CD4-positive, alpha-beta T cell (primary cell): ENCODE results near the gene PLCD1. TPM values are rescaled to one million over a fixed set of nuclear protein-coding genes. Genes with fewer than 3 reads are reported as not detected.
"Not testable (repeated sequence)": the region's sequence is repeated elsewhere in the genome, so short reads cannot be mapped to it uniquely, and the experiment has no call there.

Experiments
- ATAC-seq: fragments of 200-7000 bp; cut with Tn5 transposase; one replicate; pipeline ENCODE4 v1.10.0; 2022; ENCODE audit warnings: mild to moderate bottlenecking; ENCODE audit not compliant: poor library complexity
- CTCF ChIA-PET: fragments of 350-600 bp; sonication (Branson Sonifier 250); formaldehyde crosslinking; loops from one replicate; lab custom pipeline; 2021; ENCODE audit warnings: antibody characterized with exemption, inconsistent platforms; lab: Charles Lee
- POLR2A ChIA-PET: fragments of 350-600 bp; sonication (Branson Sonifier 250); formaldehyde crosslinking; loops from one replicate; lab custom pipeline; 2021; ENCODE audit warnings: antibody characterized with exemption, inconsistent platforms; lab: Charles Lee
- DNase-seq, 14 experiments: peaks; one replicate each; pipeline ENCODE4 v3.0.0-alpha.2; 2013 to 2020; ENCODE audit warnings: mixed read lengths in 2 of 14
- H3K27ac ChIP-seq, 2 donors: one replicate each; pipeline versions ENCODE4 v1.5.1 to v1.7.0; 2013; ENCODE audit warnings: low read length in 2 of 2, low read depth in 1 of 2, mild to moderate bottlenecking in 1 of 2
- H3K27me3 ChIP-seq, 2 experiments: 1 replicate in 1 of 2; 2 replicates in 1 of 2; pipeline versions ENCODE4 v1.6.1 to v1.7.0; 2013; ENCODE audit warnings: low read length in 2 of 2, control low read depth in 1 of 2, mild to moderate bottlenecking in 1 of 2, moderate library complexity in 1 of 2; ENCODE audit not compliant: insufficient read depth in 2 of 2, control insufficient read depth in 1 of 2
- H3K36me3 ChIP-seq: one replicate; pipeline ENCODE4 v1.6.1; 2013; ENCODE audit warnings: low read length, control low read depth; ENCODE audit not compliant: insufficient read depth
- H3K4me1 ChIP-seq: one replicate; pipeline ENCODE4 v1.6.1; 2013; ENCODE audit warnings: low read length, control low read depth; ENCODE audit not compliant: insufficient read depth
- H3K4me3 ChIP-seq: one replicate; pipeline ENCODE4 v1.5.1; 2013; ENCODE audit warnings: mild to moderate bottlenecking, low read length, moderate library complexity
- H3K9me3 ChIP-seq, 2 experiments: 1 replicate in 1 of 2; 2 replicates in 1 of 2; pipeline versions ENCODE4 v1.6.1 to v1.7.0; 2013; ENCODE audit warnings: low read length in 2 of 2, mild to moderate bottlenecking in 2 of 2, control low read depth in 1 of 2, moderate library complexity in 1 of 2; ENCODE audit not compliant: control insufficient read depth in 1 of 2, insufficient read depth in 1 of 2
- H3K27ac Mint-ChIP-seq: one replicate; pipeline ENCODE4 v1.8.0; 2020; ENCODE audit warnings: mixed read lengths
- H3K27me3 Mint-ChIP-seq: one replicate; pipeline ENCODE4 v1.8.0; 2021; ENCODE audit warnings: mixed read lengths
- H3K36me3 Mint-ChIP-seq: one replicate; pipeline ENCODE4 v1.8.0; 2021; ENCODE audit warnings: low read depth, mixed read lengths
- H3K4me1 Mint-ChIP-seq: one replicate; pipeline ENCODE4 v1.8.0; 2021; ENCODE audit warnings: low read depth, mixed read lengths
- H3K4me3 Mint-ChIP-seq: one replicate; pipeline ENCODE4 v1.8.0; 2020; ENCODE audit warnings: mild to moderate bottlenecking, mixed read lengths
- H3K9me3 Mint-ChIP-seq: one replicate; pipeline ENCODE4 v1.8.0; 2020; ENCODE audit warnings: mixed read lengths
- intact Hi-C, 2 experiments: fragments of 100-400 bp; cut with DNase I in 1 of 2; cut with micrococcal nuclease in 1 of 2; formaldehyde crosslinking; loops; one replicate each; pipeline versions ENCODE4 v1.15.1 to v1.9.0; 2023 to 2025; cut with DNase I, micrococcal nuclease
- total RNA-seq, 174 experiments: library from RNA in 2 of 174; stranded (reverse) in 2 of 174; gene quantifications; one replicate each; pipeline ENCODE4 v1.2.3 and lab custom pipeline; 2021 to 2026
- TF ChIP-seq, protein P1 (sequence below): fragments of 200-600 bp; IDR thresholded peaks from one replicate; pipeline ENCODE4 v1.8.0; 2022; ENCODE audit warnings: antibody characterized with exemption, mild to moderate bottlenecking

PLCD1 gene
- total RNA-seq, 2 experiments from 2014 or later = 67.0 to 69.8 TPM

DNA sequence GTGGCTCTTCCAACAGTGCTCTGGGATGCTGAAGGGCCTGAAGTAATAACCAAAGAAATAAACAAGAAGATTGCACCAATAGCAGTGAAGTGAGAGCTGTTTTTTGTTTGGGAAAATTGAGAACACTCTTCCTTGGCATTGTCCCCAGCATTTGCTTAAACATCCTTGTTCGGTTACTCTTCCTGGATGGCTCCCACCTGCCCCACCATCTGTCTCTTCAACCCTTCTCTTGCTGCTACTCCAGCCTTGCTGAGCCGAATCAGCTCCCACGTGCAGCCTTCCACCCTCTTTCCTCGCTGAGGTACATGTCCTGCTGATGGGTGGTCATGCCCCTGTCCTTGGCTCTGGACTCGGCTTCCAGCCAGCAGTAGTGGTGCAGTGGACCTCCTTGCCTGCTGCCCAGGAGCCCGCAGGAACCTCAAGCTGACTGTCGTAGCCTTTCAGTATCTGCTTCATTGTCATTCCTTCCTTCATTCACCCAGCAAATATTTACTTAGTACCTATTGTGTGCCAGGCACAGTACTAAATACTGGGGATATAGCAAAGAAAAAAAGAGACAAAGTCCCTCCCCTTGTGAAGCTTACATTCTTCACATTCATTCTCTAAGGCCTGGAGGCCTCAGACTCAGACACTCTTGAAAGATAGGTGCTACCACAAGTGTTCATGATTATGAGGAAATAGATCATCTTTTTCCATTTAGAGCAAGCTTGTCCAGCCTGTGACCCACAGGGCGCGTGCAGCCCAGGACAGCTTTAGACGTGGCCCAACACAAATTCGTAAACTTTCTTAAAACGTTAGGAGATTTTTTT, 56.0 kb downstream of the PLCD1 start:
- peaks cover 4% of the 10 kb centered on the region for H3K4me1 Mint-ChIP-seq
- ATAC-seq = no peak
- intact Hi-C loops = loop anchor here (1.0 to 10.0 kb wide), 6 partner anchors 29 to 681 kb away; partner anchors contain the start of gene XYLB (in 1 of the 2)
- Histone ChIP-seq H3K27me3 (no peaks in the 10 kb centered on the region), H3K4me1 (peaks cover 5% of the 10 kb centered on the region), H3K36me3 (no peaks in the 10 kb centered on the region), H3K9me3 (no peaks in the 10 kb centered on the region), H3K4me3 (no peak overlapping the region), H3K27ac (no peak overlapping the region)
- ChIA-PET POLR2A (interaction anchor here (1.7 kb wide), 1 partner anchor 164 kb away, joined by 3 read pairs; the partner anchor contains the start of gene ACAA1), CTCF (interaction anchor here (1.2 to 1.5 kb wide), 2 partner anchors 23 to 67 kb away, joined by 5 to 11 read pairs; partner anchors contain the start of gene DLEC1)
- no peaks in the 10 kb centered on the region for H3K27me3 Mint-ChIP-seq
- TF ChIP-seq, protein P1, sequence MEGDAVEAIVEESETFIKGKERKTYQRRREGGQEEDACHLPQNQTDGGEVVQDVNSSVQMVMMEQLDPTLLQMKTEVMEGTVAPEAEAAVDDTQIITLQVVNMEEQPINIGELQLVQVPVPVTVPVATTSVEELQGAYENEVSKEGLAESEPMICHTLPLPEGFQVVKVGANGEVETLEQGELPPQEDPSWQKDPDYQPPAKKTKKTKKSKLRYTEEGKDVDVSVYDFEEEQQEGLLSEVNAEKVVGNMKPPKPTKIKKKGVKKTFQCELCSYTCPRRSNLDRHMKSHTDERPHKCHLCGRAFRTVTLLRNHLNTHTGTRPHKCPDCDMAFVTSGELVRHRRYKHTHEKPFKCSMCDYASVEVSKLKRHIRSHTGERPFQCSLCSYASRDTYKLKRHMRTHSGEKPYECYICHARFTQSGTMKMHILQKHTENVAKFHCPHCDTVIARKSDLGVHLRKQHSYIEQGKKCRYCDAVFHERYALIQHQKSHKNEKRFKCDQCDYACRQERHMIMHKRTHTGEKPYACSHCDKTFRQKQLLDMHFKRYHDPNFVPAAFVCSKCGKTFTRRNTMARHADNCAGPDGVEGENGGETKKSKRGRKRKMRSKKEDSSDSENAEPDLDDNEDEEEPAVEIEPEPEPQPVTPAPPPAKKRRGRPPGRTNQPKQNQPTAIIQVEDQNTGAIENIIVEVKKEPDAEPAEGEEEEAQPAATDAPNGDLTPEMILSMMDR = no peak
- no peaks in the 10 kb centered on the region for H3K9me3 Mint-ChIP-seq
- no peak for DNase-seq
- no peak overlapping the region for H3K27ac Mint-ChIP-seq
- H3K4me3 Mint-ChIP-seq = no peak overlapping the region
- no peaks in the 10 kb centered on the region for H3K36me3 Mint-ChIP-seq

DNA sequence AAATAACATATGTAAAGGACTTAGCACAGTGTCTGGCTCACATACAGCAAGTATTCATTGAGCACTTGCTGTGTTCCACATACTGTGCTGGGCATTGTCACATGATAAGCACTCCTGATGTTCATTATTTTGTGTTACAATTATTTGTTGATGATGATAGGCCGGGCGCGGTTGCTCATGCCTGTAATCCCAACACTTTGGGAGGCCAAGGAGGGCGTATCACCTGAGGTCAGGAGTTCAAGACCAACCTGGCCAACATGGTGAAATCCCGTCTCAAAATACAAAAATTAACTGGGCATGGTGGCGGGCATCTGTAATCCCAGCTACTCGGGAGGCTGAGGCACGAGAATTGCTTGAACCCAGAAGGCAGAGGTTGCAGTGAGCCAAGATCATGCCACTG, 57.4 kb downstream of the PLCD1 start:
- H3K4me1 Mint-ChIP-seq, DNase-seq, H3K36me3 ChIP-seq, H3K4me3 Mint-ChIP-seq, CTCF ChIA-PET, H3K36me3 Mint-ChIP-seq, H3K27ac ChIP-seq, H3K4me3 ChIP-seq, POLR2A ChIA-PET, H3K27me3 Mint-ChIP-seq, ATAC-seq, H3K9me3 Mint-ChIP-seq, H3K4me1 ChIP-seq, H3K27me3 ChIP-seq, H3K27ac Mint-ChIP-seq, H3K9me3 ChIP-seq: not testable (repeated sequence)
- intact Hi-C loops = loop anchor here in 1 of 2 experiments (5.0 to 10.0 kb wide), 3 partner anchors 373 to 683 kb away; partner anchors contain the start of gene XYLB

DNA sequence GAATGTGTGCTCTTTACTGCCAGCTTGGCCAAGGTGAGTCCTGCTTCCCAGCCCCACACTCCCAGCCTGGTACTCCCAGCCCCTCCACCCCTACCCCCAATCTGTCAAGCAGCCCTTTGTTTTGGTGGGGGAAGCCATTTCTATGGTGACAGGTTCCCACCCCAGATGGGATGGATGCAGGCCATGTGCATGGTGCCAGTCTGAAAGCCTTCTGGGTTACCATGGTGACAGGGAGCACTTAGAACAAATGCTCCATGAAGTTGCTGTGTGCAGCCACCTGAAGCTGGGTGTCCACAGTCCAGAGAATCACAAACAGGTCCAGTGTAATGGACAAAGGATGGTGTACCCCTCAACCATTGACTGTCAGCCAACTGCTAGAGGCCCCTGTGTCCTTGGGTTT, 58.0 kb downstream of the PLCD1 start:
- no peaks in the 10 kb centered on the region for H3K9me3 ChIP-seq
- H3K36me3 ChIP-seq = no peaks in the 10 kb centered on the region
- ChIA-PET CTCF (no interaction called here), POLR2A (no interaction called here)
- peaks cover 4% of the 10 kb centered on the region for H3K4me1 Mint-ChIP-seq
- H3K27ac ChIP-seq = no peak overlapping the region
- H3K9me3 Mint-ChIP-seq = no peaks in the 10 kb centered on the region
- intact Hi-C loops = loop anchor here in 1 of 2 experiments (5.0 to 10.0 kb wide), 3 partner anchors 373 to 683 kb away; partner anchors contain the start of gene XYLB
- H3K36me3 Mint-ChIP-seq = no peaks in the 10 kb centered on the region
- TF ChIP-seq, protein P1 = no peak
- peaks cover 10% of the 10 kb centered on the region for H3K4me1 ChIP-seq
- no peak overlapping the region for H3K4me3 Mint-ChIP-seq
- no peaks in the 10 kb centered on the region for H3K27me3 Mint-ChIP-seq
- H3K27me3 ChIP-seq = no peaks in the 10 kb centered on the region
- no peak overlapping the region for H3K4me3 ChIP-seq
- no peak for ATAC-seq
- no peak overlapping the region for H3K27ac Mint-ChIP-seq
- DNase-seq = no peak
